Fibroblast of lung (primary cell): ENCODE results near the gene PSPC1. TPM values are rescaled to one million over a fixed set of nuclear protein-coding genes. Genes with fewer than 3 reads are reported as not detected.

ENCODE experiments used
- DNase-seq, 2 donors: peaks; one replicate each; pipeline versions ENCODE4 v3.0.0 to v3.0.0-alpha.2; 2010; ENCODE audit warnings: low read depth in 2 of 2
- H2AFZ ChIP-seq: 2 replicates; pipeline ENCODE4 v1.5.1; 2012; ENCODE audit warnings: low read length, control low read depth, inconsistent platforms
- H3K27ac ChIP-seq: 2 replicates; pipeline ENCODE4 v1.5.1; 2011; ENCODE audit warnings: low read length, control low read depth; ENCODE audit not compliant: insufficient read depth
- H3K27me3 ChIP-seq: 2 replicates; pipeline ENCODE4 v1.5.1; 2011; ENCODE audit warnings: mild to moderate bottlenecking, low read length; ENCODE audit not compliant: control insufficient read depth, insufficient read depth
- H3K36me3 ChIP-seq: 2 replicates; pipeline ENCODE4 v1.5.1; 2011; ENCODE audit warnings: low read length; ENCODE audit not compliant: control insufficient read depth, insufficient read depth
- H3K4me1 ChIP-seq: 2 replicates; pipeline ENCODE4 v1.5.1; 2011; ENCODE audit warnings: low read length; ENCODE audit not compliant: control insufficient read depth, insufficient read depth; ENCODE audit errors: extremely low read depth
- H3K4me2 ChIP-seq: 2 replicates; pipeline ENCODE4 v1.5.1; 2011; ENCODE audit warnings: low read length, control low read depth; ENCODE audit not compliant: insufficient read depth; ENCODE audit errors: extremely low read depth
- H3K4me3 ChIP-seq, 4 experiments: fragments of 200-600 bp in 1 of 4; sonication (generic) in 1 of 4; replicated peaks in 1 of 4; 2 replicates each; pipeline ENCODE4 v1.5.1; 2011 to 2016; ENCODE audit warnings: low read length in 4 of 4, low read depth in 3 of 4, mild to moderate bottlenecking in 3 of 4, control low read depth in 2 of 4, inconsistent platforms in 1 of 4, mixed read lengths in 1 of 4; ENCODE audit not compliant: insufficient read depth in 1 of 4; ENCODE audit errors: control extremely low read depth in 1 of 4
- H3K79me2 ChIP-seq: 2 replicates; pipeline ENCODE4 v1.5.1; 2012; ENCODE audit warnings: mild to moderate bottlenecking, low read length, inconsistent platforms; ENCODE audit not compliant: control insufficient read depth, insufficient read depth
- H3K9ac ChIP-seq: 2 replicates; pipeline ENCODE4 v1.5.1; 2011; ENCODE audit warnings: mild to moderate bottlenecking, low read length, control low read depth; ENCODE audit not compliant: insufficient read depth
- H3K9me3 ChIP-seq: 2 replicates; pipeline ENCODE4 v1.5.1; 2012; ENCODE audit warnings: low read depth, low read length; ENCODE audit not compliant: control insufficient read depth, insufficient read depth
- H4K20me1 ChIP-seq: 2 replicates; pipeline ENCODE4 v1.5.1; 2011; ENCODE audit warnings: low read length; ENCODE audit not compliant: control insufficient read depth, insufficient read depth; ENCODE audit errors: extremely low read depth
- EZH2 ChIP-seq: IDR thresholded peaks from 2 replicates; pipeline ENCODE4 v1.5.1; 2012; ENCODE audit warnings: low read length, control low read depth, mild to moderate bottlenecking; ENCODE audit errors: missing control alignments
- polyA plus RNA-seq, 2 donors: library from polyadenylated mRNA; depleted of rRNA in 1 of 2; stranded (reverse) in 1 of 2; unstranded in 1 of 2; fragments of >200 nt; gene quantifications; 2 replicates each; pipeline ENCODE4 v1.2.1, GENCODE V29; 2011 to 2012; ENCODE audit warnings: missing spikeins in 1 of 2
- total RNA-seq: library from RNA; depleted of rRNA; stranded (reverse); fragments of >200 nt; gene quantifications from 2 replicates; pipeline ENCODE4 v1.2.1, GENCODE V29; 2014
- TF ChIP-seq, protein P1 (sequence below), 2 donors: IDR thresholded peaks in 1 of 2; conservative IDR thresholded peaks in 1 of 2; 1 replicate in 1 of 2; 2 replicates in 1 of 2; pipeline ENCODE4 v1.5.1; 2011 to 2012; ENCODE audit warnings: low read length in 2 of 2, control low read depth in 1 of 2, inconsistent platforms in 1 of 2, low read depth in 1 of 2, mild to moderate bottlenecking in 1 of 2

The PSPC1 gene
- total and polyA plus RNA-seq, 2 donors (not counting 1 experiment from before 2014, with no cell fraction given): 47.2 to 52.8 TPM

DNA sequence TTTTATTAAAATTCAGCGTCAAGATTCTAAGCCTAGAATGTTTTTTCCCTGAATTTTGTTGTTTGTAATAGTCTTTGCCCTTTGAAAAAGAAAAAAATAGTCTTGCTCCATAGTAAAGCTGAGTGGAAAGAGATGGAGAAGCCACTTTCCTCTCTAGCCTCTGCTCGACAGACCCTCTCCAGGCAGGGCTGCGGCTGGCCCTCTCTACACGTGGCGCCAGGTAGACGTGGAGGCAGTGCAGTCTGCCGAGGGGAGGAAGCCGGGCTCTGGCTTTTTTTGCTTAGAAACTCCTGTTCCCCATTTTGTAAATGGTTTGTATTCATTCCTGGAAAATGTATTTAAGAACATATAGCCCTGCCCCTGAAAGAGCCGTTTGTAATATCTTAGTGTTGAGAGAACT lies 114.0 kb downstream of the PSPC1 start:
- TF ChIP-seq, protein P1, sequence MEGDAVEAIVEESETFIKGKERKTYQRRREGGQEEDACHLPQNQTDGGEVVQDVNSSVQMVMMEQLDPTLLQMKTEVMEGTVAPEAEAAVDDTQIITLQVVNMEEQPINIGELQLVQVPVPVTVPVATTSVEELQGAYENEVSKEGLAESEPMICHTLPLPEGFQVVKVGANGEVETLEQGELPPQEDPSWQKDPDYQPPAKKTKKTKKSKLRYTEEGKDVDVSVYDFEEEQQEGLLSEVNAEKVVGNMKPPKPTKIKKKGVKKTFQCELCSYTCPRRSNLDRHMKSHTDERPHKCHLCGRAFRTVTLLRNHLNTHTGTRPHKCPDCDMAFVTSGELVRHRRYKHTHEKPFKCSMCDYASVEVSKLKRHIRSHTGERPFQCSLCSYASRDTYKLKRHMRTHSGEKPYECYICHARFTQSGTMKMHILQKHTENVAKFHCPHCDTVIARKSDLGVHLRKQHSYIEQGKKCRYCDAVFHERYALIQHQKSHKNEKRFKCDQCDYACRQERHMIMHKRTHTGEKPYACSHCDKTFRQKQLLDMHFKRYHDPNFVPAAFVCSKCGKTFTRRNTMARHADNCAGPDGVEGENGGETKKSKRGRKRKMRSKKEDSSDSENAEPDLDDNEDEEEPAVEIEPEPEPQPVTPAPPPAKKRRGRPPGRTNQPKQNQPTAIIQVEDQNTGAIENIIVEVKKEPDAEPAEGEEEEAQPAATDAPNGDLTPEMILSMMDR (conservative IDR thresholded peaks at IDR 0.05 in 1 of 2, IDR thresholded peaks at IDR 0.05 in 1 of 2; ENCODE audit: low read depth in 1 of 2, low read length in 2 of 2): no peak
- TF ChIP-seq EZH2: no peak
- H3K9me3 ChIP-seq: no peaks in the 10 kb centered on the region
- H3K9ac ChIP-seq: no peak overlapping the region
- no peak overlapping the region for H3K4me2 ChIP-seq
- no peak overlapping the region for H2AFZ ChIP-seq
- no peak for DNase-seq
- no peak overlapping the region for H3K27ac ChIP-seq
- H3K36me3 ChIP-seq: peaks cover 20% of the 10 kb centered on the region
- H3K27me3 ChIP-seq: no peaks in the 10 kb centered on the region
- H3K4me1 ChIP-seq: no peaks in the 10 kb centered on the region
- no peaks in the 10 kb centered on the region for H3K79me2 ChIP-seq
- no peaks in the 10 kb centered on the region for H4K20me1 ChIP-seq
- H3K4me3 ChIP-seq: no peak overlapping the region

DNA sequence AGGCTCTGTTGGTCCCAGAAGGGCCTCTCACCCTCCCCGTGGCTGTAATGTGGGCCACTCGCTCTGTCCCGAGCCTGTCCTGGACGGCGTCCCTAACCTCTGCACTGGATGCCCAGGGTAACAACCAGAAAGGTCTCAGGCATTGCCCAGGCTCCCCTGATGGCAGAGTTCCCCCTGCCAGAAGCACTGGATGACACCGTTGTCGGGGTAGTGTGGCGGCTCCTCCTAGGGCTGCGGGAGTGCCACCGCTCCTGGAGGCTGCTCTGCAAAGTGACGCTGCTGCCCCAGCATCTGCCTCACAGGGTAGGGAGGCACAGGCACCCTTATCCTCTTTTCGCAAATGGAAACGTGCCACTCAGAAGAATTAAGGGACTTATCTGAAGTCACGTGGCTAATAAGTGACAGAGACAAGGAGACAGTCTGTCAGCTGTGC lies 117.3 kb downstream of the PSPC1 start:
- no peak overlapping the region for H3K9ac ChIP-seq
- no peak overlapping the region for H2AFZ ChIP-seq
- H3K4me1 ChIP-seq: no peaks in the 10 kb centered on the region
- TF ChIP-seq, protein P1 (conservative IDR thresholded peaks at IDR 0.05 in 1 of 2, IDR thresholded peaks at IDR 0.05 in 1 of 2; ENCODE audit: low read depth in 1 of 2, low read length in 2 of 2): no peak
- TF ChIP-seq EZH2: no peak
- H3K9me3 ChIP-seq: no peaks in the 10 kb centered on the region
- H3K27ac ChIP-seq: no peak overlapping the region
- H3K79me2 ChIP-seq: no peaks in the 10 kb centered on the region
- no peak overlapping the region for H3K4me3 ChIP-seq
- H4K20me1 ChIP-seq: no peaks in the 10 kb centered on the region
- no peak for DNase-seq
- H3K27me3 ChIP-seq: no peaks in the 10 kb centered on the region
- no peak overlapping the region for H3K4me2 ChIP-seq
- H3K36me3 ChIP-seq: peaks cover 22% of the 10 kb centered on the region

- H3K9me3 ChIP-seq: no peaks in the 10 kb centered on the region
- no peak overlapping the region for H3K4me2 ChIP-seq
- no peak overlapping the region for H2AFZ ChIP-seq
- no peak overlapping the region for H3K4me3 ChIP-seq
- H3K9ac ChIP-seq: no peak overlapping the region
- TF ChIP-seq, protein P1 (conservative IDR thresholded peaks at IDR 0.05 in 1 of 2, IDR thresholded peaks at IDR 0.05 in 1 of 2; ENCODE audit: low read depth in 1 of 2, low read length in 2 of 2): no peak
- no peaks in the 10 kb centered on the region for H3K79me2 ChIP-seq
- H4K20me1 ChIP-seq: no peaks in the 10 kb centered on the region
- H3K36me3 ChIP-seq: peaks cover 19% of the 10 kb centered on the region
- H3K27ac ChIP-seq: no peak overlapping the region
- H3K27me3 ChIP-seq: no peaks in the 10 kb centered on the region
- DNase-seq: no peak
- no peaks in the 10 kb centered on the region for H3K4me1 ChIP-seq
Observed at GRCh38 chr13:19664481-19665230, 118.1 kb downstream of the PSPC1 start.
